Effector memory CD4-positive, alpha-beta T cell (primary cell): ENCODE measurements around the gene ACAD11.
"Not testable (repeated sequence)": the region's sequence is repeated elsewhere in the genome, so short reads cannot be mapped to it uniquely, and the experiment has no call there.

Experiments used
- DNase-seq, 3 donors: peaks; one replicate each; pipeline ENCODE4 v3.0.0-alpha.2; 2020
- H3K27ac ChIP-seq: 2 replicates; pipeline ENCODE4 v1.7.0; 2013; ENCODE audit warnings: mild to moderate bottlenecking, low read length, moderate library complexity; ENCODE audit not compliant: insufficient read depth, poor library complexity, severe bottlenecking
- H3K27me3 ChIP-seq: replicated peaks from 2 replicates; pipeline ENCODE4 v1.7.0; 2013; ENCODE audit warnings: mild to moderate bottlenecking, low read length; ENCODE audit not compliant: insufficient read depth, control insufficient read depth, poor library complexity, severe bottlenecking
- H3K36me3 ChIP-seq: 2 replicates; pipeline ENCODE4 v1.7.0; 2013; ENCODE audit warnings: mild to moderate bottlenecking, low read length, moderate library complexity; ENCODE audit not compliant: control insufficient read depth, insufficient read depth
- H3K4me1 ChIP-seq: 2 replicates; pipeline ENCODE4 v1.7.0; 2013; ENCODE audit warnings: low read length, mild to moderate bottlenecking; ENCODE audit not compliant: control insufficient read depth, insufficient read depth, poor library complexity, severe bottlenecking
- H3K4me3 ChIP-seq: 2 replicates; pipeline ENCODE4 v1.7.0; 2013; ENCODE audit warnings: low read length, low read depth, mild to moderate bottlenecking; ENCODE audit not compliant: insufficient read depth, poor library complexity, severe bottlenecking
- H3K9me3 ChIP-seq: 2 replicates; pipeline ENCODE4 v1.7.0; 2013; ENCODE audit warnings: mild to moderate bottlenecking, low read length, moderate library complexity; ENCODE audit not compliant: control insufficient read depth

The ACAD11 gene

GRCh38 chr3:132564070-132564465 lies 95.5 kb downstream of the ACAD11 start:
- Histone ChIP-seq H3K4me3 (no peak overlapping the region), H3K36me3 (no peaks in the 10 kb centered on the region), H3K27ac (no peak overlapping the region), H3K27me3 (no peaks in the 10 kb centered on the region), H3K4me1 (no peaks in the 10 kb centered on the region), H3K9me3 (no peaks in the 10 kb centered on the region)
- no peak for DNase-seq

GRCh38 chr3:132563420-132564069 lies 96.1 kb downstream of the ACAD11 start:
- no peak for DNase-seq
- Histone ChIP-seq H3K36me3 (no peaks in the 10 kb centered on the region), H3K27ac (no peak overlapping the region), H3K9me3 (no peaks in the 10 kb centered on the region), H3K27me3 (no peaks in the 10 kb centered on the region), H3K4me1 (no peaks in the 10 kb centered on the region), H3K4me3 (no peak overlapping the region)

GRCh38 chr3:132561003-132561402 lies 98.6 kb downstream of the ACAD11 start:
- Histone ChIP-seq H3K4me1 (no peaks in the 10 kb centered on the region), H3K27me3 (no peaks in the 10 kb centered on the region), H3K27ac (no peak overlapping the region), H3K36me3 (no peaks in the 10 kb centered on the region), H3K9me3 (no peaks in the 10 kb centered on the region), H3K4me3 (no peak overlapping the region)
- no peak for DNase-seq

- no peak overlapping the region for H3K27ac ChIP-seq
Observed at GRCh38 chr3:132556508-132557159, 103.0 kb downstream of the ACAD11 start.

GRCh38 chr3:132556036-132556386 lies 103.6 kb downstream of the ACAD11 start:
- H3K9me3 ChIP-seq, H3K27ac ChIP-seq, H3K27me3 ChIP-seq, H3K4me3 ChIP-seq, DNase-seq, H3K4me1 ChIP-seq, H3K36me3 ChIP-seq: not testable (repeated sequence)

More at GRCh38 chr3:132556508-132557159, 103.0 kb downstream of the ACAD11 start:
- DNase-seq = no peak
- H3K4me1 ChIP-seq = no peaks in the 10 kb centered on the region
- H3K4me3 ChIP-seq = no peak overlapping the region
- H3K36me3 ChIP-seq = no peaks in the 10 kb centered on the region
- no peaks in the 10 kb centered on the region for H3K9me3 ChIP-seq
- H3K27me3 ChIP-seq = no peaks in the 10 kb centered on the region

- H3K36me3 ChIP-seq = no peaks in the 10 kb centered on the region
- no peaks in the 10 kb centered on the region for H3K9me3 ChIP-seq
- H3K4me1 ChIP-seq = no peaks in the 10 kb centered on the region
- no peak for DNase-seq
- H3K27me3 ChIP-seq = no peaks in the 10 kb centered on the region
- H3K4me3 ChIP-seq = no peak overlapping the region
- no peak overlapping the region for H3K27ac ChIP-seq
Observed at GRCh38 chr3:132555306-132556035, 104.1 kb downstream of the ACAD11 start.

- no peak overlapping the region for H3K27ac ChIP-seq
- H3K4me1 ChIP-seq = no peaks in the 10 kb centered on the region
- H3K9me3 ChIP-seq = no peaks in the 10 kb centered on the region
- H3K4me3 ChIP-seq = no peak overlapping the region
- no peaks in the 10 kb centered on the region for H3K36me3 ChIP-seq
- H3K27me3 ChIP-seq = no peaks in the 10 kb centered on the region
- DNase-seq = no peak
Observed at GRCh38 chr3:132554437-132554836, 105.2 kb downstream of the ACAD11 start.

GRCh38 chr3:132553826-132554225 lies 105.8 kb downstream of the ACAD11 start:
- no peaks in the 10 kb centered on the region for H3K4me1 ChIP-seq
- DNase-seq = no peak
- H3K27me3 ChIP-seq = no peaks in the 10 kb centered on the region
- no peaks in the 10 kb centered on the region for H3K36me3 ChIP-seq
- no peaks in the 10 kb centered on the region for H3K9me3 ChIP-seq
- H3K27ac ChIP-seq = no peak overlapping the region
- H3K4me3 ChIP-seq = no peak overlapping the region

GRCh38 chr3:132550579-132551305 lies 108.9 kb downstream of the ACAD11 start:
- H3K4me1 ChIP-seq = no peaks in the 10 kb centered on the region
- H3K27ac ChIP-seq = no peak overlapping the region
- no peaks in the 10 kb centered on the region for H3K9me3 ChIP-seq
- no peak overlapping the region for H3K4me3 ChIP-seq
- no peak for DNase-seq
- H3K27me3 ChIP-seq = no peaks in the 10 kb centered on the region
- no peaks in the 10 kb centered on the region for H3K36me3 ChIP-seq
